Mammary microvascular endothelial cell (primary cell): ENCODE measurements around the gene ZZZ3. TPM values are rescaled to one million over a fixed set of nuclear protein-coding genes. Genes with fewer than 3 reads are reported as not detected.

Experiments
- total RNA-seq: library from RNA; depleted of rRNA; stranded (reverse); fragments of >200 nt; gene quantifications from 2 replicates; pipeline ENCODE4 v1.2.3, GENCODE V29; 2015

ZZZ3 gene
- total RNA-seq = 58.2 and 59.0 TPM in 2 replicates

DNA sequence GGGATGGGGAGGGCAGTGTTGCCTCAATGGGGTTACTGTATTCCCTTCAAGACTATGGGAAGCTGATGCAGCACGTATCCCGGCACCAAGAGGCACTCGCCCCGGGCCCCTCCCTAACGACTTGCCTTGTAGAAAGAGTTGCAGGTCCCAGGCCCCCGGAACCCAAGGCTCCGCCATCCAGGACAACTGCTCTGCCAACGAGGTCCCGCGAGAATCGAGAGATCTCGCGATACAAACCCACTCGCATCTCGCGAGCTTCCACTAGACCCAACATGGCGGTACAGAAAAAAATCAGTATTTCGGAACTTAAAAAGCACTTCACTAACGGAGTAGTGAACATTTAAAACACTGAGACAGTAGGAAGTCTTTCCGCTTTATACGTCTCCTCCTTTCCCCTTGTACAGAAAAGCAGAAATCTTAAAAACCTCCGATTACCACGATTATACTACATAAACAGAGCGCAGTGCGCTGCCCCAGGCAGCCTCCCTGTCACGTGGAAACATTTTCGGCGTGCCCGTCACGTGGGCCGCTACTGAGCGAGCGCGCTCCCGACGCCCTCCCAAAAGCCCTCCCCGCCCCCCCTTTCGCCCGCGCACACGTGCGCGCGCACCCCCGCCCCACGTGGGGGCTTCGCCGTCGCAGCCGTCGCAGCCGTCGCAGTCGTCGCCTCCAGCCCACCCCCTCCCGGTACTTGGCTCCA, at the start of gene ZZZ3:
Gene ZZZ3, minus strand, starts transcription at position 199 of the 700 bp plus-strand sequence. CDS start 49,304 bp downstream, outside the sequence.

Other genes with a start within 250 kb of the ZZZ3 start
- gene USP33, start 77.2 kb upstream of the ZZZ3 start, total RNA-seq = 34.9 and 40.8 TPM in 2 replicates
- 8.1 and 9.1 TPM in 2 replicates for gene MIGA1, start 97.0 kb upstream of the ZZZ3 start, total RNA-seq
- gene NEXN, start 206.0 kb upstream of the ZZZ3 start, total RNA-seq = 5.0 and 7.0 TPM in 2 replicates